Measurements from ENCODE around the gene FBH1. TPM values are rescaled to one million over a fixed set of nuclear protein-coding genes. Genes with fewer than 3 reads are reported as not detected.
"Not testable (repeated sequence)": the region's sequence is repeated elsewhere in the genome, so short reads cannot be mapped to it uniquely, and the experiment has no call there.

FBH1 gene
- total RNA-seq, 2 experiments from 2014 or later = 62.6 to 64.4 TPM

DNA sequence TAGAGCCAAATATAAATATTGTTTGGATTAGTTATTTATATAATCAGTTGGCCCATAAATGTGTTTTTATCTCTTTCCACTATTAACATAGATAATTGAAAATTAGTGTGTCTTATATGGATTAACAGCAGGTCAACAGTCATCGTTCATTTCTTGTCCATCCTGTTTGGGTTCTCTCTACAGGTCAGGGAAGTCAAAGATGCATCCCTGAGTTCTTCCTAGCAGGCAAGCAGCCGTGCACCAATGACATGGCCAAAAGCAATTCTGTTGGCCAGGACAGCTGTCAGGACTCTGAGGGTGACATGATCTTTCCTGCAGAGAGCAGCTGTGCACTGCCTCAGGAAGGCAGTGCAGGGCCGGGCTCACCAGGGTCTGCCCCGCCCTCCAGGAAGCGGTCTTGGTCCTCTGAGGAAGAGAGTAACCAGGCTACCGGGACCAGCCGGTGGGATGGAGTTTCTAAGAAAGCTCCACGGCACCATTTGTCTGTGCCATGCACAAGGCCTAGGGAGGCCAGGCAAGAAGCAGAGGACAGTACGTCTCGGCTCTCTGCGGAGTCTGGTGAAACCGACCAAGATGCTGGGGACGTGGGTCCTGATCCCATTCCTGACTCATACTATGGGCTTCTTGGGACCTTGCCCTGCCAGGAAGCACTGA is 15.9 kb downstream of the FBH1 start:
- H3K27ac Mint-ChIP-seq = no peak overlapping the region
- DNase-seq (no peak), ATAC-seq (no peak)
- H3K4me3 Mint-ChIP-seq = no peak overlapping the region
- ChIA-PET POLR2A (no interaction called here), CTCF (no interaction called here)
- H3K9me3 Mint-ChIP-seq (ENCODE audit: insufficient read depth) = no peaks in the 10 kb centered on the region
- H3K36me3 Mint-ChIP-seq (ENCODE audit: low read depth) = peaks cover 50% of the 10 kb centered on the region
- H3K27me3 Mint-ChIP-seq (ENCODE audit: low read depth) = no peaks in the 10 kb centered on the region
- peaks cover 8% of the 10 kb centered on the region for H3K4me1 Mint-ChIP-seq (ENCODE audit: low read depth)

DNA sequence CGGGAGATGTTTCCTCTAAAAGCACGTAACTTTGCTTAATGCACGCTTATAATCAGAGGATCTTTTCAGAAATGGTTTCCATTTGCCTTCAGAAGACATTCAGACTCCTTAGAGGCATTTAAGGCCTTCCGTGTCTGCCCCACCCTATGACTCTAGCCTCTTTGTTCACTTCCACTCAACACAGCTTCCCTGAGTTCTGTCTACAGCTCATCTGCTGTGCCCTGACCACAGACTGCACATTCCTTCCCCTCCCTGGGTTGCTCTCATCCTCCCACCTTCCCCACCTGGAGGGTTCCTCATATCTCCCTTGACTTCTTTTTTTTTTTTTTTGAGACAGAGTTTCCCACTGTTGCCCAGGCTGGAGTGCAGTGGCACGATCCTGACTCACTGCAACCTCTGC is 16.6 kb downstream of the FBH1 start:
- Mint-ChIP-seq H3K36me3 (ENCODE audit: low read depth) (peaks cover 51% of the 10 kb centered on the region), H3K27ac (no peak overlapping the region), H3K4me3 (no peak overlapping the region), H3K4me1 (ENCODE audit: low read depth) (peaks cover 8% of the 10 kb centered on the region), H3K9me3 (ENCODE audit: insufficient read depth) (no peaks in the 10 kb centered on the region), H3K27me3 (ENCODE audit: low read depth) (no peaks in the 10 kb centered on the region)
- ChIA-PET CTCF (no interaction called here), POLR2A (interaction anchor here (0.7 kb wide), 1 partner anchor 11 kb away, joined by 3 read pairs; no protein-coding TSS in a partner anchor)
- DNase-seq = no peak
- no peak for ATAC-seq

DNA sequence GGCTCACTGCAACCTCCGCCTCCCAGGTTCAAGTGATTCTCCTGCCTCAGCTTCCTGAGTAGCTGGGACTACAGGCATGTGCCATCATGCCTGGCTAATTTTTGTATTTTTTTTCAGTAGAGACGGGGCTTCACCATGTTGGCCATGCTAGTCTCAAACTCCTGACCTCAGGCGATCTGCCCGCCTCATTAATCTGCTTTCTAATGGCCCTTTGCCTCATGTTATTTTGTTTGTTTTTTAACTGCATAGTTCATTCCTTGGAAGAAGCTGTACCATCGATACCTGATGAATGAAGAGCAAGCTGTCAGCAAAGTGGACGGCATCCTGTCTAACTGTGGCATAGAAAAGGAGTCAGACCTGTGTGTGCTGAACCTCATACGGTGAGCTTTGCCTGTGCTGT is 18.6 kb downstream of the FBH1 start:
- POLR2A ChIA-PET = interaction anchor here (0.6 kb wide), 1 partner anchor 1425 kb away, joined by 3 read pairs; no protein-coding TSS in a partner anchor
- H3K27me3 Mint-ChIP-seq (ENCODE audit: low read depth); CTCF ChIA-PET: not testable (repeated sequence)

DNA sequence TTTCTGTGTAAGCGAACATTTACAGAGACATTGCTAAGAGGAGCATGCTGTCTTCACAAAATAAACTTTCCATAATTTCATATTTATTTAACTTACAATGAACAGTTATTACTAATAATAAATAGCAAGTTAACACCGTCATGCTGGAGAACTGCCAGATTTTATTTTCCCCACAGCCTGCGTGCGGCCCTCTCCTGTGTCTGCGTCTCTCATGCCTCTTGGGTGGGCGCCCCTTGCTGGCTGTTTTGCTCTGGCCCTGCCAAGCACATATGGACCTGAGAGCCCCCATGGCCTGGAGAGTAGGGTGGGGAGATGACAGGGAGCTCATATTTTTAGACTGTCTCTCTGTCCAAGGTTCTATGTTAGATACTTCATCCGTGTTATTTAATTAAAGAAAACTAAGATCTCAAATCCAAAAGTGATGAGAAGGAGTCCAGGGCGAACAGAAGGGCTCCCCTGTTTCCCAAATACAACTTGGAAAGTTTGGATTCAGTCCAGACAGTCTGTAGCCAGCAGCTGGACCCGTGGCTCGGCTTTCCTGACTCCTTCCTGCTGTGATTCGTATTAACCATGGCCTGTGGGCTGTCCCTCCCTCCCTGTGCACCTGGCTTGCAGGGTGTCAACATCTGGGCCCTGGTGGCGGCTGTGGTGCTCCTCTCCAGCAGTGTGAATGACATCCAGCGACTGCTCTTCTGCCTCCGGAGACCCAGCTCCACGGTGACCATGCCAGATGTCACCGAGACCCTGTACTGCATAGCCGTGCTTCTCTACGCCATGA is 20.5 kb downstream of the FBH1 start:
- Mint-ChIP-seq H3K4me3 (no peak overlapping the region), H3K9me3 (ENCODE audit: insufficient read depth) (no peaks in the 10 kb centered on the region), H3K36me3 (ENCODE audit: low read depth) (peaks cover 57% of the 10 kb centered on the region), H3K27ac (no peak overlapping the region), H3K27me3 (ENCODE audit: low read depth) (no peaks in the 10 kb centered on the region), H3K4me1 (ENCODE audit: low read depth) (peaks cover 2% of the 10 kb centered on the region)
- CTCF ChIA-PET = no interaction called here
- DNase-seq = no peak
- no peak for ATAC-seq
- POLR2A ChIA-PET = no interaction called here

More for the DNA sequence above, 18.6 kb downstream of the FBH1 start:
- not testable (repeated sequence) for H3K9me3 Mint-ChIP-seq (ENCODE audit: insufficient read depth); H3K27ac Mint-ChIP-seq; H3K4me3 Mint-ChIP-seq; DNase-seq; ATAC-seq; H3K4me1 Mint-ChIP-seq (ENCODE audit: low read depth)
- H3K36me3 Mint-ChIP-seq (ENCODE audit: low read depth) = peaks cover 51% of the 10 kb centered on the region

DNA sequence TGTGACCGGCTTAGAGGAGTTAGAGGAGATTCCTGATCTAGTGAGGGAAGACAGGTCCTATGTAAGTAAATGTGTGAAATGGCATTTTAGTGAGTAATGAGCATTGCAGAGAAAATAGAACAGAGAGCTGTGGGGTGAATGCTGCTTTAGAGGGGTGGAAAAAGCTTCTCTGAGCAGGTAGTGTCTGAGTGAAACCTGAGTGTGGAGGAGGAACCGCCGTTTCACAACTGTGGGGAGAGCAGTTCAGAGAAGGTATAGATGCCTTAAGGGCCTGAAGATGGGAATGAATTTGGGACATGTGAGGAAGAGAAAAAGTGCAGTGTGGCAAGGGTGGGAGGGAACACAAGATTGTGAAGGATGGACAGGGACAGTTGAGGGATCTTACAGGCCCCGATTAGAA is 21.6 kb downstream of the FBH1 start:
- H3K9me3 Mint-ChIP-seq (ENCODE audit: insufficient read depth) = no peaks in the 10 kb centered on the region
- POLR2A ChIA-PET = no interaction called here
- H3K4me1 Mint-ChIP-seq (ENCODE audit: low read depth) = no peaks in the 10 kb centered on the region
- ATAC-seq (no peak), DNase-seq (no peak)
- CTCF ChIA-PET = no interaction called here
- H3K27ac Mint-ChIP-seq = no peak overlapping the region
- no peaks in the 10 kb centered on the region for H3K27me3 Mint-ChIP-seq (ENCODE audit: low read depth)
- H3K4me3 Mint-ChIP-seq = no peak overlapping the region
- peaks cover 57% of the 10 kb centered on the region for H3K36me3 Mint-ChIP-seq (ENCODE audit: low read depth)

DNA sequence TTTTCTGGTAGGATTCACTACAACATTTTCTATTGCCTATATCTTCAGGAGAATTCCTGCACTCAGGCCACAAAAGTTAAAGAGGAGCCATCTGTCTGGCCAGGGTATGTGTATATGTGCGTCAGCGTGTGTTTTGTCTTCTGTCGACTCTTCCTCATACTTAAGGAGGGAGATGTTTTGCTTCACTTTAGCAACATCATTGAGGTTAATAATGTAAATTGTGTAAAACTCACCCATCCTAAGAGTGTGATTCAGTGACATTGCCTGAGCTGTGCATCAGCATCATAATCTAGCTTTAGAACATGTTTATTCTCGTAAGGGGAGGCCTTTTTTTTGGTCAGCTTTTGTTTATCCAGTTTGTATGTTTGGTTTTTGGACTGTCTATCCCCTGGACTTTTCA is 23.7 kb downstream of the FBH1 start:
- Mint-ChIP-seq H3K27ac (no peak overlapping the region), H3K9me3 (ENCODE audit: insufficient read depth) (no peaks in the 10 kb centered on the region), H3K4me3 (no peak overlapping the region), H3K4me1 (ENCODE audit: low read depth) (no peaks in the 10 kb centered on the region), H3K27me3 (ENCODE audit: low read depth) (no peaks in the 10 kb centered on the region), H3K36me3 (ENCODE audit: low read depth) (peaks cover 60% of the 10 kb centered on the region)
- DNase-seq (no peak), ATAC-seq (no peak)
- CTCF ChIA-PET = no interaction called here
- POLR2A ChIA-PET = no interaction called here

DNA sequence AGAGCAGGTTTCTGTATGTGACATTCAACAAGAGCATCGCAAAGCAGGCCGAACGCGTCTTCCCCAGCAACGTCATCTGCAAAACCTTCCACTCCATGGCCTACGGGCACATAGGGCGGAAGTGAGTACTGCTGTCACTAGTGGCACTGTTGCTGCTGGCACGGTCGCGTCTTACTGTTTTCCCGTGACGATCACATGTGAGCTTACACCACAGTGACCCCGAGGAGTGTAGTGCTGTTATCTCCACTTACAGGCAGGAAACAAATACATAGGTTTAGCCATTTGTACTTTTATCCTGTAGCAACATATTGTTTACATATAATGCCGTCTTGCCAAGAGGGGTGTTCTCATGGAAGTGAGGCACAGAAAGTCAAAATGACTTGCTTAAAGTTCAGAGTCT is 25.4 kb downstream of the FBH1 start:
- no peaks in the 10 kb centered on the region for H3K9me3 Mint-ChIP-seq (ENCODE audit: insufficient read depth)
- DNase-seq (no peak), ATAC-seq (no peak)
- CTCF ChIA-PET = no interaction called here
- no peaks in the 10 kb centered on the region for H3K27me3 Mint-ChIP-seq (ENCODE audit: low read depth)
- peaks cover 57% of the 10 kb centered on the region for H3K36me3 Mint-ChIP-seq (ENCODE audit: low read depth)
- POLR2A ChIA-PET = interaction anchor here (0.6 kb wide), 1 partner anchor 54 kb away, joined by 4 read pairs; no protein-coding TSS in a partner anchor
- no peaks in the 10 kb centered on the region for H3K4me1 Mint-ChIP-seq (ENCODE audit: low read depth)
- no peak overlapping the region for H3K27ac Mint-ChIP-seq
- no peak overlapping the region for H3K4me3 Mint-ChIP-seq

DNA sequence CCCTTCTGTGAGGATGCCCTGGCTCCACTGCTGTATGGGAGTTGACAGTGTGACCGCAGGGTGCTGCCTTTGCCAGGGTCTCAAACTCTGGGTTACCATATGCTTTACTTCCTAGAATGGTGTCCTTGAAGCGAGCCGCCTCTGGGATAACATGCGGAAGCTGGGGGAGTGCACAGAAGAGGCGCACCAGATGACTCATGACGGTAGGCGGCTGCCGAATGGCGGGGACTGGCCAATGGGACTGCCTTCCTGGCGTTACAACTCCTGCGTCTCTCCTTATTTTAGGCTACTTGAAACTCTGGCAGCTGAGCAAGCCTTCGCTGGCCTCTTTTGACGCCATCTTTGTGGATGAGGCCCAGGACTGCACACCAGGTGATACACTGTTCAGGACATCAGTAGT is 27.3 kb downstream of the FBH1 start:
- ChIA-PET POLR2A (no interaction called here), CTCF (interaction anchor here (0.8 kb wide), 1 partner anchor 294 kb away, joined by 3 read pairs; no protein-coding TSS in a partner anchor)
- Mint-ChIP-seq H3K36me3 (ENCODE audit: low read depth) (peaks cover 66% of the 10 kb centered on the region), H3K27me3 (ENCODE audit: low read depth) (no peaks in the 10 kb centered on the region), H3K27ac (no peak overlapping the region), H3K4me3 (no peak overlapping the region), H3K9me3 (ENCODE audit: insufficient read depth) (no peaks in the 10 kb centered on the region), H3K4me1 (ENCODE audit: low read depth) (no peaks in the 10 kb centered on the region)
- ATAC-seq (no peak), DNase-seq (no peak)

DNA sequence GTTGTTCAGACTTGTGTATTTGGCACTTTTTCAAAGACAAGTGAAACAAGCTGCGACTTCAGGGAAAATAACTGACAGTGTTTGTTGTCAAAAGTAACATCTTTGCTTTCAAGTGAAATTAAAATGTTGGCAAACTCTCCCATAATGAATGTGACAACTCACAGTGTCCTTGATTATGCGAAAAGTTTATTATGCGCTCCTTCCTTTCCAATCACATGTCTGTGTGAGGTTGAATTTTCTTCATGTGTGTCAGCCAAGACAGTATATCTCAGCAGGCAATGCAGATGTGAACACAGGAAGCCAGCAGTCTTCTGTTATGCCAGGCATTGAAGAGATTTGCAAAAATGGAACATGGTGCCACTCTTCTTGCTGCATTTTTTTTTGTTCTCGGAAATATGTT is 28.7 kb downstream of the FBH1 start:
- Mint-ChIP-seq H3K9me3 (ENCODE audit: insufficient read depth) (no peaks in the 10 kb centered on the region), H3K4me1 (ENCODE audit: low read depth) (no peaks in the 10 kb centered on the region), H3K27ac (no peak overlapping the region), H3K36me3 (ENCODE audit: low read depth) (peaks cover 71% of the 10 kb centered on the region), H3K4me3 (no peak overlapping the region), H3K27me3 (ENCODE audit: low read depth) (no peaks in the 10 kb centered on the region)
- CTCF ChIA-PET = no interaction called here
- DNase-seq = no peak
- POLR2A ChIA-PET = no interaction called here
- ATAC-seq = no peak

DNA sequence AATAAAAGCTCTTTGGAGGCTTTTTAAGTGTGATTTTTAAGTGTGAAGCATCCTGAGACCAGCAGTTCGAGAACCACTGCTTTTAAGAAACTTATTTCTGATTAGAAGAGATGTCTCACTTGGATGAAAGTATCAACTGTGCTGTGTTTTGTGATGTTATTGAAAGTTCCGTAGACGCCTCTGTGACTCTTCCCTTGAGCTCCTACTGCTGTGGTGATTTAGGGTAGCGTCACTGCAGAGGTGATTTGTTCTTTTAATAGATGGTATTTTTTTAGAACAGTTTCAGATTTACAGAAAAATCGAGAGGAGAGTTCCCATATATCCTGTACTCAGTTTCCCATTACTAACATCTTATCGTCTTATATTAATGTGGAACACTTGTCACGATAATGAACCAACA is 29.5 kb downstream of the FBH1 start:
- no peak overlapping the region for H3K27ac Mint-ChIP-seq
- DNase-seq = no peak
- no peaks in the 10 kb centered on the region for H3K27me3 Mint-ChIP-seq (ENCODE audit: low read depth)

DNA sequence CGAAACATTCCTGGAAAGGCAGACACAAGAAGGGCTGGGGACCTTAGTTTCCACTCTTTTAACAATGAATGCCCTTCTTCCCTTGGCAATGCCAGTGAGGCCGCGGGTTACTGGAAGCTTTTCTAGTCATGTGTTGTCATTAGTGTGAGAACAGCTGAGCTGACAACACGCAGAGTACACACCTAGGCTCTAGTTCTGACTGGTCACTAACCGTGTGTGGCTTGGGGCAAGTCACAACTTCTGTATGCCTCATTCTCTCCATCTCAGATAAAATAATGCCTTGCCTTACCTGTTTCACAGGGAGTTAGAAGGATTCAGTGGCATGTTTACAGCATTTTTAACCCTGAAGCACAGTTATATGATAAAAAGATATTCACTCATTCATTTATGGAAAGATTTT is 31.7 kb downstream of the FBH1 start:
- H3K4me1 Mint-ChIP-seq (ENCODE audit: low read depth) = no peaks in the 10 kb centered on the region
- H3K4me3 Mint-ChIP-seq = no peak overlapping the region
- ChIA-PET POLR2A (no interaction called here), CTCF (no interaction called here)
- no peak overlapping the region for H3K27ac Mint-ChIP-seq
- no peak for ATAC-seq
- H3K36me3 Mint-ChIP-seq (ENCODE audit: low read depth) = peaks cover 64% of the 10 kb centered on the region
- H3K27me3 Mint-ChIP-seq (ENCODE audit: low read depth) = no peaks in the 10 kb centered on the region
- no peaks in the 10 kb centered on the region for H3K9me3 Mint-ChIP-seq (ENCODE audit: insufficient read depth)
- no peak for DNase-seq

More for the DNA sequence above, 29.5 kb downstream of the FBH1 start:
- CTCF ChIA-PET = no interaction called here
- ATAC-seq = no peak
- POLR2A ChIA-PET = no interaction called here
- no peaks in the 10 kb centered on the region for H3K4me1 Mint-ChIP-seq (ENCODE audit: low read depth)
- peaks cover 71% of the 10 kb centered on the region for H3K36me3 Mint-ChIP-seq (ENCODE audit: low read depth)
- H3K9me3 Mint-ChIP-seq (ENCODE audit: insufficient read depth) = no peaks in the 10 kb centered on the region
- H3K4me3 Mint-ChIP-seq = no peak overlapping the region

DNA sequence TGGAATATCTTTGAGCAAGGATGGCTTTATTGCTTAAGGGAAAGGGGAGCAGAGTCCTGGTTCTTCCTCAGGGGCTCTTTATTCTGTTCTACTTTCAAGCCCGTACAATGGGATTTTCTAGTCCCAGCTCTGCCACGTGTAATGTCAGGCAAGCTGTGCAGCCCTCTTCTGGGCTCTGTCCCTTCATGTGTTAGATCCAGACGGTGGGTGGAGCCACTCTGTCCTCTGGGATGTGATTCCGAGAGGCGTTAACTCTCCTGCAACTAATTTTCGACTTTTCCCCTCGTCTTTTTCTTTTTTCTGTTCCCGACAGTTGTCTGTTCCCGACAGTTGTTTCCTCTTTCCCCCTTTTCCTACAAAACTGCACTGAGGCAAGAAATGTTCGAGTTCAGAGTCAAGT is 34.8 kb downstream of the FBH1 start:
- CTCF ChIA-PET = no interaction called here
- H3K36me3 Mint-ChIP-seq (ENCODE audit: low read depth) = peaks cover 67% of the 10 kb centered on the region

More for the DNA sequence above, 34.8 kb downstream of the FBH1 start:
- Mint-ChIP-seq H3K4me3 (no peak overlapping the region), H3K27ac (no peak overlapping the region), H3K9me3 (ENCODE audit: insufficient read depth) (no peaks in the 10 kb centered on the region), H3K4me1 (ENCODE audit: low read depth) (no peaks in the 10 kb centered on the region), H3K27me3 (ENCODE audit: low read depth) (no peaks in the 10 kb centered on the region)
- POLR2A ChIA-PET = no interaction called here
- DNase-seq (no peak), ATAC-seq (no peak)

Measured in activated CD8-positive, alpha-beta T cell treated with anti-CD3 and anti-CD28 coated beads, Interleukin-2, amount 10 ng/mL, durations not matched to agents 7 days and 5 days (primary cell).